Trophoblast cell (in vitro differentiated cells and primary cell): ENCODE measurements around the gene VPS8.

Experiments used
- DNase-seq, 2 donors: peaks; one replicate each; pipeline ENCODE4 v3.0.0-alpha.2; 2016
- H2AFZ ChIP-seq: 2 replicates; pipeline ENCODE4 v1.6.1; 2013; ENCODE audit warnings: low read length, moderate library complexity, mild to moderate bottlenecking; ENCODE audit not compliant: insufficient read depth, poor library complexity
- H2AK5ac ChIP-seq: 2 replicates; pipeline ENCODE4 v1.6.1; 2013; ENCODE audit warnings: mild to moderate bottlenecking, low read length
- H2BK120ac ChIP-seq: 2 replicates; pipeline ENCODE4 v1.6.1; 2013; ENCODE audit warnings: low read length, mild to moderate bottlenecking, moderate library complexity; ENCODE audit not compliant: insufficient read depth, poor library complexity
- H2BK12ac ChIP-seq: 2 replicates; pipeline ENCODE4 v1.6.1; 2013; ENCODE audit warnings: mild to moderate bottlenecking, low read length, moderate library complexity
- H2BK5ac ChIP-seq: 2 replicates; pipeline ENCODE4 v1.6.1; 2013; ENCODE audit warnings: low read length, low read depth, moderate library complexity, mild to moderate bottlenecking; ENCODE audit not compliant: poor library complexity
- H3K14ac ChIP-seq: 2 replicates; pipeline ENCODE4 v1.6.1; 2013; ENCODE audit warnings: mild to moderate bottlenecking, low read length
- H3K18ac ChIP-seq: 2 replicates; pipeline ENCODE4 v1.6.1; 2013; ENCODE audit warnings: mild to moderate bottlenecking, low read length
- H3K23ac ChIP-seq: 2 replicates; pipeline ENCODE4 v1.6.1; 2013; ENCODE audit warnings: low read length
- H3K27ac ChIP-seq: 2 replicates; pipeline ENCODE4 v1.5.1; 2013; ENCODE audit warnings: low read depth, mild to moderate bottlenecking, inconsistent platforms, low read length, moderate library complexity
- H3K27me3 ChIP-seq: 2 replicates; pipeline ENCODE4 v1.6.1; 2013; ENCODE audit warnings: inconsistent platforms, mild to moderate bottlenecking, low read length, moderate library complexity; ENCODE audit not compliant: insufficient read depth
- H3K36me3 ChIP-seq, 2 experiments: 1 replicate in 1 of 2; 2 replicates in 1 of 2; pipeline ENCODE4 v1.6.1; 2013; ENCODE audit warnings: low read length in 2 of 2, mild to moderate bottlenecking in 2 of 2, moderate library complexity in 1 of 2; ENCODE audit not compliant: insufficient read depth in 2 of 2, control insufficient read depth in 1 of 2
- H3K4ac ChIP-seq: 2 replicates; pipeline ENCODE4 v1.6.1; 2013; ENCODE audit warnings: low read depth, mild to moderate bottlenecking, low read length, moderate library complexity
- H3K4me1 ChIP-seq, 2 experiments: 1 replicate in 1 of 2; 2 replicates in 1 of 2; pipeline ENCODE4 v1.6.1; 2013; ENCODE audit warnings: low read length in 2 of 2, mild to moderate bottlenecking in 2 of 2, moderate library complexity in 1 of 2; ENCODE audit not compliant: insufficient read depth in 2 of 2, control insufficient read depth in 1 of 2
- H3K4me2 ChIP-seq: 2 replicates; pipeline ENCODE4 v1.6.1; 2013; ENCODE audit warnings: inconsistent platforms, mild to moderate bottlenecking, low read length, moderate library complexity
- H3K4me3 ChIP-seq: 2 replicates; pipeline ENCODE4 v1.5.1; 2013; ENCODE audit warnings: mild to moderate bottlenecking, low read depth, low read length, inconsistent platforms
- H3K79me1 ChIP-seq: one replicate; pipeline ENCODE4 v1.6.1; 2013; ENCODE audit warnings: low read length
- H3K79me2 ChIP-seq: 2 replicates; pipeline ENCODE4 v1.6.1; 2013; ENCODE audit warnings: low read length, mild to moderate bottlenecking; ENCODE audit not compliant: control insufficient read depth, insufficient read depth, poor library complexity
- H3K9ac ChIP-seq: 2 replicates; pipeline ENCODE4 v1.6.1; 2013; ENCODE audit warnings: mild to moderate bottlenecking, low read length
- H3K9me3 ChIP-seq: 2 replicates; pipeline ENCODE4 v1.6.1; 2013; ENCODE audit warnings: low read depth, mild to moderate bottlenecking, control low read depth, inconsistent platforms, low read length; ENCODE audit not compliant: insufficient read depth
- H4K12ac ChIP-seq: 2 replicates; pipeline ENCODE4 v1.6.1; 2013; ENCODE audit warnings: low read depth, mild to moderate bottlenecking, low read length, moderate library complexity
- H4K8ac ChIP-seq: 2 replicates; pipeline ENCODE4 v1.6.1; 2013; ENCODE audit warnings: low read depth, mild to moderate bottlenecking, low read length, moderate library complexity
- H4K91ac ChIP-seq: one replicate; pipeline ENCODE4 v1.6.1; 2013; ENCODE audit warnings: low read depth, mild to moderate bottlenecking, low read length, moderate library complexity
- WGBS: extraction: QIAGEN DNeasy Blood & Tissue Kit; methylation state at CpG from one replicate; pipeline ENCODE4 v1.1.7; 2013; ENCODE audit warnings: missing lambda C conversion rate; ENCODE audit not compliant: insufficient read length, insufficient coverage; ENCODE audit errors: extremely low coverage; 5-methylcytosine and 5-hydroxymethylcytosine counted together

The VPS8 gene

GRCh38 chr3:184825121-184825820 lies 13.3 kb downstream of the VPS8 start:
- no peaks in the 10 kb centered on the region for H3K4me1 ChIP-seq
- H4K91ac ChIP-seq, result no peak overlapping the region
- no peak overlapping the region for H2BK120ac ChIP-seq
- no peak overlapping the region for H3K4ac ChIP-seq
- no peaks in the 10 kb centered on the region for H3K79me1 ChIP-seq
- H2AFZ ChIP-seq, result no peak overlapping the region
- H3K79me2 ChIP-seq, result no peaks in the 10 kb centered on the region
- H3K9ac ChIP-seq, result no peak overlapping the region
- no peak overlapping the region for H2BK12ac ChIP-seq
- no peak overlapping the region for H3K23ac ChIP-seq
- no peak overlapping the region for H3K14ac ChIP-seq
- no peak overlapping the region for H3K4me3 ChIP-seq
- H3K9me3 ChIP-seq, result no peaks in the 10 kb centered on the region
- no peak overlapping the region for H3K18ac ChIP-seq
- H2BK5ac ChIP-seq, result no peak overlapping the region
- H4K8ac ChIP-seq, result no peak overlapping the region
- no CpG with 5 or more reads among the region's 6 CpGs for WGBS
- no peak overlapping the region for H3K4me2 ChIP-seq
- H2AK5ac ChIP-seq, result no peak overlapping the region
- H3K36me3 ChIP-seq, result no peaks in the 10 kb centered on the region
- no peak overlapping the region for H4K12ac ChIP-seq
- no peak overlapping the region for H3K27ac ChIP-seq
- DNase-seq, result peak in 1 of 2 donors; percentile 5
- H3K27me3 ChIP-seq, result no peaks in the 10 kb centered on the region

GRCh38 chr3:184827572-184827971 lies 15.6 kb downstream of the VPS8 start:
- H3K4ac ChIP-seq, result no peak overlapping the region
- no CpG with 5 or more reads among the region's 2 CpGs for WGBS
- H2BK12ac ChIP-seq, result no peak overlapping the region
- H3K4me2 ChIP-seq, result no peak overlapping the region
- H4K8ac ChIP-seq, result no peak overlapping the region
- DNase-seq, result no peak
- H3K79me1 ChIP-seq, result no peaks in the 10 kb centered on the region
- H2AFZ ChIP-seq, result no peak overlapping the region
- no peak overlapping the region for H2BK5ac ChIP-seq
- no peak overlapping the region for H4K12ac ChIP-seq
- no peak overlapping the region for H3K9ac ChIP-seq
- no peaks in the 10 kb centered on the region for H3K79me2 ChIP-seq
- no peak overlapping the region for H3K18ac ChIP-seq
- H3K27me3 ChIP-seq, result no peaks in the 10 kb centered on the region
- H3K23ac ChIP-seq, result no peak overlapping the region
- no peaks in the 10 kb centered on the region for H3K9me3 ChIP-seq
- H2AK5ac ChIP-seq, result no peak overlapping the region
- no peaks in the 10 kb centered on the region for H3K36me3 ChIP-seq
- no peak overlapping the region for H2BK120ac ChIP-seq
- no peak overlapping the region for H3K4me3 ChIP-seq
- no peak overlapping the region for H3K27ac ChIP-seq
- no peak overlapping the region for H3K14ac ChIP-seq
- H3K4me1 ChIP-seq, result no peaks in the 10 kb centered on the region
- H4K91ac ChIP-seq, result no peak overlapping the region

GRCh38 chr3:184832044-184832443 lies 20.1 kb downstream of the VPS8 start:
- H3K4me1 ChIP-seq, result no peaks in the 10 kb centered on the region

GRCh38 chr3:184832903-184833302 lies 20.9 kb downstream of the VPS8 start:
- Histone ChIP-seq H2AK5ac (no peak overlapping the region), H3K14ac (no peak overlapping the region), H4K8ac (no peak overlapping the region), H3K36me3 (peaks cover 4 to 5% of the 10 kb centered on the region in 2 experiments), H3K79me2 (no peaks in the 10 kb centered on the region), H2BK12ac (no peak overlapping the region), H4K91ac (no peak overlapping the region), H3K27me3 (no peaks in the 10 kb centered on the region), H3K23ac (no peak overlapping the region), H3K4me3 (no peak overlapping the region), H3K9ac (no peak overlapping the region), H2AFZ (no peak overlapping the region), H4K12ac (no peak overlapping the region), H3K4ac (no peak overlapping the region), H2BK120ac (no peak overlapping the region), H2BK5ac (no peak overlapping the region), H3K4me1 (no peaks in the 10 kb centered on the region), H3K18ac (no peak overlapping the region), H3K79me1 (no peaks in the 10 kb centered on the region), H3K27ac (no peak overlapping the region), H3K9me3 (no peaks in the 10 kb centered on the region), H3K4me2 (no peak overlapping the region)
- no CpG with 5 or more reads among the region's 4 CpGs for WGBS
- DNase-seq, result no peak

More at GRCh38 chr3:184832044-184832443, 20.1 kb downstream of the VPS8 start:
- H3K9ac ChIP-seq, result no peak overlapping the region
- H3K18ac ChIP-seq, result no peak overlapping the region
- H3K4me3 ChIP-seq, result no peak overlapping the region
- no peak overlapping the region for H4K91ac ChIP-seq
- no peak overlapping the region for H3K23ac ChIP-seq
- no peak overlapping the region for H2BK12ac ChIP-seq
- no peak overlapping the region for H2BK5ac ChIP-seq
- no peak overlapping the region for H3K4ac ChIP-seq
- H2BK120ac ChIP-seq, result no peak overlapping the region
- no peak overlapping the region for H2AFZ ChIP-seq
- no peaks in the 10 kb centered on the region for H3K79me2 ChIP-seq
- H3K9me3 ChIP-seq, result no peaks in the 10 kb centered on the region
- no peak overlapping the region for H4K8ac ChIP-seq
- DNase-seq, result no peak
- no peak overlapping the region for H3K27ac ChIP-seq
- H2AK5ac ChIP-seq, result no peak overlapping the region
- peaks cover 4 to 5% of the 10 kb centered on the region in 2 experiments for H3K36me3 ChIP-seq
- no peak overlapping the region for H3K14ac ChIP-seq
- no peak overlapping the region for H4K12ac ChIP-seq
- no peaks in the 10 kb centered on the region for H3K79me1 ChIP-seq
- H3K4me2 ChIP-seq, result no peak overlapping the region
- H3K27me3 ChIP-seq, result no peaks in the 10 kb centered on the region
